SHP77 treated with DMSO at 0.1 percent for 48 hours (cell line): ENCODE results near the gene AKR1B1.

ENCODE experiments used
- DNase-seq: peaks from one replicate; lab custom pipeline; 2025; lab: John Stamatoyannopoulos, UW

AKR1B1 gene

GRCh38 chr7:134469622-134470021, 10.7 kb upstream of the AKR1B1 start:
- no peak for DNase-seq

DNA sequence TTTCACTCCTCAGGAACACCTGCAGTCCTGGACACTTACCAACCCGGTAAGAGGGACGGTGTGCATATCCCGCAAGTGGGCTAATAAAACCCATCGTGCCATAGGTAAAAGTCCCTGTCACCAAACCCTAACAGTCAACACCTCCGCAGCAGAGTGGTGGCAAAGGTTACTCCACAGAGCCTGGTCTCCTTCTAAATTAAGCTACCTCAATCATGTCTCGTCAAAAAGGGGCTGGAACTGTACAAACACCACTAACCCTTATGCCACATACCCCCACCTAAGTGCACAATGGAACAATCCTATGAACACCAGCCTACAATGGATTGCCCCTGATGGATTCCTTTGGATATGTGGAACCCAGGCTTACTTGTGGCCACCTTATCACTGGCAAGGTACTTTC, 9.6 kb upstream of the AKR1B1 start:
- DNase-seq = no peak

GRCh38 chr7:134468054-134468453, 9.2 kb upstream of the AKR1B1 start:
- no peak for DNase-seq

- no peak for DNase-seq
Observed at GRCh38 chr7:134465491-134465890, 6.6 kb upstream of the AKR1B1 start.

- DNase-seq = no peak
Observed at GRCh38 chr7:134464496-134464895, 5.6 kb upstream of the AKR1B1 start.

DNA sequence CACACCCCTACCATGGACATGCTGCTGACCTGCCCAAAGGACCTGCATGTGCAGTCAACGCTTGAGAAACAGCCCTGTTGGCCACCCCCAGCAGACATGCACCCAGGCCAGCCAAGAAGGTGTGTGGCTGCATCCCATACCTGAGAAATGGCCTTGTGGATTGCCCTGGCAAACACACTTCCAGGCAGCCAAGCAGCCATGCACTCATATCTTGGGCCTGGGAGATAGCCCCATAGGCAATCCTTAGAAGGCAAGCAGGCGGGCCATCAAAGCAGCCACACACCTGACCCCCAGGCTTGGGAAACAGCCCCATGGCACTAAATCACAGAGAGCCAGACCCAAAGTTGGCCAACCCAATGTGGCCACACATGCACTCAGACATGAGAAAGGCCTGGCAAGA, 4.9 kb upstream of the AKR1B1 start:
- DNase-seq = no peak

DNA sequence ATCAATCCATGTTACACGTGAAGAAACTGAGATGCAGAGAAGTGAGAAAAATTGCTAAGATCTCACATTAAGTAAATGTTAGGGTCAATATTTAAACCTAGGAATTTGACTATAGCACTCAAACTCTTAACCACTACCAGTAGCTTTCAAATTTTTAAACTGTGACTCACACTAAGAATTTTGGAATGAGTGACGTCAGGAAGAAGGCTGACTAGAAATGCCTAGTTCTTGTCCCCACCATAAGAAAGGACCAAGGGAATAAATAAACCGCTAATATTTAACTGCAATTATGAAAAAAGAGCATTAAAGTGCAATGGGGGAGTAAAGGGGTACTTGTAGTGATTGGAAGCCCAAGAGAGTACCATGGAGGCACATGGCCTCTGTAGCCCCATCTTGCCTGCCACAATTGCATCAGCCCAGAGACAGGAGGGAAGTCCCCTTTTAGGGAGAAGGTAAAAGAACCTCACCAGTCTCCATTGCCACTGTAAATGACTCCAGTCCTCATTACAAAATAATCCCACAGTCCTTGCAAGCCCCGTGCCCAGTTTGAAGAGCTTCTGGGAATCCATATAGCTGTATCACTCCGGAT, 3.5 kb upstream of the AKR1B1 start:
- no peak for DNase-seq

- DNase-seq = no peak
Observed at GRCh38 chr7:134461916-134462315, 3.0 kb upstream of the AKR1B1 start.

- DNase-seq = no peak
Observed at GRCh38 chr7:134459981-134460380, 1.1 kb upstream of the AKR1B1 start.

GRCh38 chr7:134458341-134458805, 527 bp downstream of the AKR1B1 start:
- peak; percentile 9 for DNase-seq

GRCh38 chr7:134457210-134457609, 1.7 kb downstream of the AKR1B1 start:
- no peak for DNase-seq

- no peak for DNase-seq
Observed at GRCh38 chr7:134454277-134454676, 4.6 kb downstream of the AKR1B1 start.

GRCh38 chr7:134453518-134453917, 5.4 kb downstream of the AKR1B1 start:
- DNase-seq = no peak

DNA sequence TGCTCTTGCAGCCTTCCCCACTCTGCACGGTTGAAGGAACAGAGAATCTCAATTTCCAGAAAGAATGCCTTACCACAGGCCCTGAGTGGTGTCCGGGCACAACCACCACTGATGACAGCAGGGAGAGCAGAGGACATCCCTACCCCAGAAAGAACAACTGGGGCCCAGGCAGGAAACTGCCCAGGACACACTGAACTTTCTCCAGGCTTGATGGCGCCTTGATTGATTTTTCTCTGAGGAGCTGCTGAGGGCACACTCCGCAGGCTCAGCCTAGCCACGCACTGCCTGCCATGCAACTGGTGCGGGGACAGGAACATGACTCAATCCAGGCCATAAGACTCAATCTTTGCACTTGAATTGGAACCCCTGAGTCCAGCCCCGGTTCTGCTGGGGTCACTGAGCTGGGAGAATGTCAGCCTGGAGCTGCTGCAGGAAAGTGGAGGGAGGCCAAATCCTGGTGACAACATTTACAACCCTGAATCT, 5.9 kb downstream of the AKR1B1 start:
- DNase-seq = no peak

GRCh38 chr7:134452419-134452838, 6.5 kb downstream of the AKR1B1 start:
- no peak for DNase-seq

- DNase-seq = no peak
Observed at GRCh38 chr7:134451656-134452055, 7.2 kb downstream of the AKR1B1 start.

- DNase-seq = peak; percentile 61
Observed at GRCh38 chr7:134450294-134451000, 8.5 kb downstream of the AKR1B1 start.

GRCh38 chr7:134449680-134450079, 9.2 kb downstream of the AKR1B1 start:
- DNase-seq = no peak

DNA sequence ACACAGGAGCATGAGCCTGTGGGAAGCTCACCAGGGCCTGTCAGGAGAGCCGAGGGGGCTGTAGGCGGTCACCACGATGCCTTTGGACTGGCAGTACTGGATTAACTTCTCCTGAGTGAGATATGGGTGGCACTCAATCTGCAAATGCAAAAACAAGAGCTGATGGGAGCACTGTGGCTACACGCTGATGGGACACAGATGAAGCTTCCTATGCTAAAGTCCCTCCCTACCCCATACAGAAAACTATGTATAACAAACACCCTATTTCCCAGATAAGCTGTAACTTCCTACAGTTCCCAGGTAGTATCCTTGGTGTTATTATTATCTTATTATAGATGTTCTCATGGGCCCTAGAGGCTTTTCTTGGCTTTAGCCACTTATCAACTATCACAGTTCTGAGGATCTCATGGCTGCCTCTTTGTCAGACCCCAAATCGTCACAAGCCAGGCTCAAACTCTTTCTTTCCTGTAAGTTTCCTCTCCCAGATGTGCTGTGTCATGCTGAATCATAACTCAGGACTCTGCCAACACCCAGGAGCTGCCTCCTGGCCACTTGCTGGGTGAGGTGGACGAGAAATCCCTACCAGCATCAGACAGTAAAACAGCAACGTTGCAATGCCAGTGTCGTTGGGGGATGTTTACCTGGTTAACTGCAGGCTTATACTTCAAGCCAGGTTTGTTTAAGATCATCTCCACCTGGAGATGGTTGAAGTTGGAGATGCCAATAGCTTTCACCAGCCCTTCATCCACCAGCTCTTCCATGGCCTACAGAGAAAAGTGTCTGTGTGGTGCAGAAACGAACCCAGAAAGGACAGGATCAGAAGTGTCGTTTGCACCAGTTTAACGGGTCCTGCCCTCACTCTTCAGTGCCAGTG, 10.3 kb downstream of the AKR1B1 start:
- no peak for DNase-seq

DNA sequence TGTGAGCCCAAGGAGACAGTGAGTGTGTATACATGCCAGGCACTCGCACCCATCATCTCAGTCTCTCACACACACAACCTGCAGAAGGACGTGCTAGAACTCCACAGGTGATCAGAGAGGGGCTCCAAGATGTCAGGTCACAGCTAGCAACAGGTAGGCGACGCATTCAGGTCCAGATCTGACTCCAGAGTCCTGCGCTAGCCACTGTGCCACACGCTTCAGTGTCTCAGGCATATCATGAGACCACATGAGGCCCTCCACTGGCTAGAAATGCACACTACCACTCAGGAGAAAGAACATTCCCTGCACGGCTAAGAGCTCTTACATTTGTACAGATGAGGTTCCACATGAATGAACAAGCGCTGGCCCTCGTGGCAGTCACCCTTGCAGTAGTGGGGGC, 11.5 kb downstream of the AKR1B1 start:
- no peak for DNase-seq

DNA sequence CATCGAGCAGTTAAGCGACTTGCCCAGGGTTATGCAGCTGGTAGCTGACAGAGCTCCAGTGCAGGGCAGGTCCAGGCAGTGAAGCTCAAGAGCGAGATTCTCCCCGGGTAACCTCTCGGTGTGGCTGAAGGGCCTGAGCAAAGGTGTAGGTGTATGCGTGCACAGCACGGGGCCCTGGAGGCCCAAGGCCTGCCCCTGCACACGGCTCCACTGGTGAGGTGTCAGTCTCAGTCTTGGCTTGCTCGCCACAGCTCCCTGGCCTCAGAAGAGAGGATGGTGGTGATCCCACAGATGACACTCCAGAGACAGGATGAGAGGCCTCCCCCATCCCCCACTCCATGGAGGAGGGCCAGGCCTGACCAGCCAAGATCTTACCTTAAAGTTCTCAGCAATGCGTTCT, 12.0 kb downstream of the AKR1B1 start:
- no peak for DNase-seq

DNA sequence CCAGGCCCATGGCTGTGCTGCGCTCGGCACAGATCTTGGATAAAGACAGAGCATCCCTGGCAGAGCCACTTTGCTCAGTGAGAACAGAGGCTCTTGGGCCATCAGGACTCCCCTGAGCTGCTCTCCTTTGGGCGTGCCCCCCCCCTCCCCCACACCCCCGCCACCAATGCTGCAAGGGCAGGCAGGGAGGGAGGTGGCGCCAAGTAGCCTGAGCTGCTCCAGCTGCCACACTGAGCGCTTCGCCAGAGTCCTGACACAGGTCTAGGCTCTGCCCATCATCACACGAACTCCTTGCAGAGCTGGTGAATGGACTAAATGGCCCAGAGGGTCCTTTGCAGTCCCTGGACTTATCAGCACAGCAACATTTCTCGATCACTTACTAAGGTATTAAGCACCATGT, 12.5 kb downstream of the AKR1B1 start:
- no peak for DNase-seq

DNA sequence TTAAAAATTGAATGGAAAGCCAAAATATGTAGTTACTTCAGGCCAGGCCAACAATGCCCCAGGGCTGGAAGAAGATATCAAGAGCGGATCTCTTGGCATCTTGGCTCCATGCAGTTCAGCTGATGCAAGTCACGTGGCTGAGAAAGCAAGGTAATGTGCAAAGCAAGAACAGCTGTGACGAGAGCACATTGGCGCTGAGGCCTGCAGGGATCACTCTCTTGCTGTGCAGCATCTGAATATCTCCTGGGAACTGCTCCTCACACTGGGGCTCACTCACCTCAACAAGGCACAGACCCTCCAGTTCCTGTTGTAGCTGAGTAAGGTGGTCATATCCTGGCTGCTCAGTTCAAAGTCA, 14.0 kb downstream of the AKR1B1 start:
- no peak for DNase-seq
